Adrenal gland (tissue), 5 donors: Measurements from ENCODE around the gene BOD1.
A peak's percentile ranks its signal among the peaks of the same experiment; 100 is the strongest.

ENCODE experiments used
- POLR2A ChIP-seq, 2 donors: fragments of 450-650 bp; IDR thresholded peaks; one replicate each; pipeline ENCODE4 v1.6.1; 2017; ENCODE audit warnings: antibody characterized with exemption in 2 of 2, mild to moderate bottlenecking in 2 of 2, moderate library complexity in 1 of 2
- TF ChIP-seq, protein P1 (sequence below), 6 experiments: fragments of 450-650 bp in 4 of 6; fragments of 200-600 bp in 2 of 6; sonication (generic) in 1 of 6; IDR thresholded peaks; 1 replicate in 5 of 6; 2 replicates in 1 of 6; pipeline versions ENCODE4 v1.5.1 to v1.8.0; 2016 to 2021; ENCODE audit warnings: antibody characterized with exemption in 6 of 6, mild to moderate bottlenecking in 2 of 6, moderate library complexity in 1 of 6
- donor health status: DM: no; HTN: no; CAD: no.

DNA sequence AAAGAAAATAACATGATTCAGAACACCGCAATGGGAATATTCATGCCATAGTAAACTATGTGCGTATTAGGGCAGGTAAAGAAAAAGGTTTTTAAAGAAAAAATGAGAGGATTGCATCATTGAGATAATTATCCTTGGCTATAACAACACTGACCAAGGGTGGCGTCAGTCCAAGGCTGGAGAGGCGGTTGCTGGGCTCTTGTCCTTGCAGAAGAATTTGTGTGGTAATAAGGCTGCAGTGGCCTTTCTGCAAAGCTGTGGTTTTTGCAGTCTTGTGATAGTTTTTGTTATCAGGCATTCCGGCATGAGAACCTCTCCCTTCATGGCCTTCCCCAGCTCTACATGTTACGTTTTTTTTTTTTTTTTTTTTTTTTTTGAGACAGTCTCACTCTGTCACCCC, 14.0 kb downstream of the BOD1 start:
- TF ChIP-seq, protein P1, sequence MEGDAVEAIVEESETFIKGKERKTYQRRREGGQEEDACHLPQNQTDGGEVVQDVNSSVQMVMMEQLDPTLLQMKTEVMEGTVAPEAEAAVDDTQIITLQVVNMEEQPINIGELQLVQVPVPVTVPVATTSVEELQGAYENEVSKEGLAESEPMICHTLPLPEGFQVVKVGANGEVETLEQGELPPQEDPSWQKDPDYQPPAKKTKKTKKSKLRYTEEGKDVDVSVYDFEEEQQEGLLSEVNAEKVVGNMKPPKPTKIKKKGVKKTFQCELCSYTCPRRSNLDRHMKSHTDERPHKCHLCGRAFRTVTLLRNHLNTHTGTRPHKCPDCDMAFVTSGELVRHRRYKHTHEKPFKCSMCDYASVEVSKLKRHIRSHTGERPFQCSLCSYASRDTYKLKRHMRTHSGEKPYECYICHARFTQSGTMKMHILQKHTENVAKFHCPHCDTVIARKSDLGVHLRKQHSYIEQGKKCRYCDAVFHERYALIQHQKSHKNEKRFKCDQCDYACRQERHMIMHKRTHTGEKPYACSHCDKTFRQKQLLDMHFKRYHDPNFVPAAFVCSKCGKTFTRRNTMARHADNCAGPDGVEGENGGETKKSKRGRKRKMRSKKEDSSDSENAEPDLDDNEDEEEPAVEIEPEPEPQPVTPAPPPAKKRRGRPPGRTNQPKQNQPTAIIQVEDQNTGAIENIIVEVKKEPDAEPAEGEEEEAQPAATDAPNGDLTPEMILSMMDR (IDR thresholded peaks at IDR 0.05), result peak in 1 of 6 experiments; percentile 17
- peak in 1 of 2 donors; percentile 14 for TF ChIP-seq POLR2A (IDR thresholded peaks at IDR 0.05)
